ENCODE data around the gene ELANE.

The ELANE gene

DNA sequence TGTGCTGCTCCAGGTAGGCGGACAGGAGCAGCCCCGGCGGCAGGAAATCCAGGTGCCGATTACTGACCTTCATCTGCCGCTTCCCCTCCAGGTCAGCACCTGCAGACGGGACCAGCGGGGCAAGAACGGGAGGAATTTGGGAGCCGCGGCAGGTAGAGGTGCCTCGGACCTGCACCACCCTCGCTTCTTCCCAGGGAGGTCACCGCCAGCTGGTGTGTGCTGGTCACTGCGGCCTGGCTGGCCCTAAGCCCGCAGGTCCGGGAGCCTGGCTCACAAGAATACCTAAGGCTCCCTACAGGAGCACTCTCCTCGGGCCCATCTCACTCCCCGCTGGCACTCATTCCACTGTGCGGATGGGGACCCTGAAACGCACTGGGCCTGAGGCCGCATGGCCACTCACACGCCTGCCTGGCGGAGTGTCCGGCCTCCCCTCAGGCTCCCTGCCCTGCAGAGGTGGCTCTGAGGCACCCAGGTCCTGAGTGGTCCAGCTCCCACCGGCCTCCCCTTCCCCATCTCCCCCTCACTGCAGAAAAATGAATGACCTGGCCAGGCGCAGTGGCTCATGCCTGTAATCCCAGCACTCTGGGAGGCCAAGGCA is 45.4 kb downstream of the ELANE start:
- DNase-seq (no peak), ATAC-seq (no peak)
- Mint-ChIP-seq H3K27ac (no peak overlapping the region), H3K4me3 (no peak overlapping the region), H3K9me3 (no peaks in the 10 kb centered on the region), H3K36me3 (ENCODE audit: low read depth) (peaks cover 4% of the 10 kb centered on the region), H3K4me1 (peaks cover 8% of the 10 kb centered on the region), H3K27me3 (no peaks in the 10 kb centered on the region)

GRCh38 chr19:898663-899062 is 46.6 kb downstream of the ELANE start:
- no peak for DNase-seq
- no peak overlapping the region for H3K4me3 Mint-ChIP-seq
- peaks cover 7% of the 10 kb centered on the region for H3K4me1 Mint-ChIP-seq
- H3K27me3 Mint-ChIP-seq = no peaks in the 10 kb centered on the region
- H3K27ac Mint-ChIP-seq = no peak overlapping the region
- ATAC-seq = no peak
- H3K9me3 Mint-ChIP-seq = no peaks in the 10 kb centered on the region
- H3K36me3 Mint-ChIP-seq (ENCODE audit: low read depth) = no peaks in the 10 kb centered on the region

- H3K27me3 Mint-ChIP-seq = no peaks in the 10 kb centered on the region
- peaks cover 12% of the 10 kb centered on the region for H3K4me1 Mint-ChIP-seq
- H3K36me3 Mint-ChIP-seq (ENCODE audit: low read depth) = no peaks in the 10 kb centered on the region
- H3K4me3 Mint-ChIP-seq = no peak overlapping the region
- no peak for DNase-seq
- H3K9me3 Mint-ChIP-seq = no peaks in the 10 kb centered on the region
- no peak overlapping the region for H3K27ac Mint-ChIP-seq
- no peak for ATAC-seq
These were observed 47.4 kb downstream of the ELANE start for GRCh38 chr19:899336-900042.

- no peak for DNase-seq
- no peaks in the 10 kb centered on the region for H3K9me3 Mint-ChIP-seq
- H3K36me3 Mint-ChIP-seq (ENCODE audit: low read depth) = no peaks in the 10 kb centered on the region
- no peaks in the 10 kb centered on the region for H3K27me3 Mint-ChIP-seq
- no peak for ATAC-seq
- peaks cover 13% of the 10 kb centered on the region for H3K4me1 Mint-ChIP-seq
- H3K27ac Mint-ChIP-seq = no peak overlapping the region
- no peak overlapping the region for H3K4me3 Mint-ChIP-seq
These were observed 47.9 kb downstream of the ELANE start for GRCh38 chr19:900043-900301.

- no peak overlapping the region for H3K4me3 Mint-ChIP-seq
These were observed 48.4 kb downstream of the ELANE start for GRCh38 chr19:900302-901111.

DNA sequence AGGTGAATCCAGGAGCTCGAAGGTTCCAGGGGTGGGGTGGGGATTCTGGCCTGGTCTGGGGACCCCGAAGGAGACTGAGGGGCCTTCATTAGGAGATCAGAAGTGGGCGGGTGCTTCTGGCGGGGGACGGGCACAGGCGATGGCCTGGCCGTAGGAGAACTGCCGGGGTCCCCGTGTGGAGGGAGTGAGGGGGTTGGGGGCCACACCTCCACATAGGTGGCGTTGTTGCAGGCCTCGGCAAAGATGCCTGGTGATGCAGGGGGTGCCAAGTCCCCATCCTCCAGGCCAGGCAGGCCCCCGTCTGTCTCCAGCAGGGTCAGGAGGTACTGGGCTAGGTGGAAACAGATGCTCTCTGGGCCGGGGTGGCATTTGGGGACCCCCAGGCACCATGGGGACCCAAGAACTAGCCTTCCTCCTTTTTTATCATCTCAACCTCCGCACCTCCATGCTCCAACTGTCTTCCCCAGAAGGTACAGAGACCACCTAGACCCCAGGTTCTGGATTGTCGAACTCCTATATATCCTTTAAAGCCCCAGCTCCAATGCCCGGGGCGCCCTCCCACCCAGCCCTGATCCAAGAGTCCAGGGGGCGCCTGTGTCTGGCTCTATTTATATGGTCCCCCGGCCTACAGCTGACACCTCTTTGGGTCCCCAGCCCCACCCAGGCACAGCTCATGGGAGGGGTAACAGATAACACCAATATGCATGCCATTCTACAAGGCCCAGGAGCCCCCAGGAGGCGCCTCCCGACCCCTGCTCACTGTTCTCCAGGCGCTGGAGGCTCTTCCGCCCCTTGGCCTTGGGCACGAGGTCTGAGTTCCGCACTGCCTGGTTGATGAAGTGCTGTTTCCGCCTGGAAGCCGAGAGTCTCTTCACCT is 49.4 kb downstream of the ELANE start:
- ATAC-seq (no peak), DNase-seq (no peak)
- peaks cover 20% of the 10 kb centered on the region for H3K4me1 Mint-ChIP-seq
- no peaks in the 10 kb centered on the region for H3K27me3 Mint-ChIP-seq
- H3K4me3 Mint-ChIP-seq = no peak overlapping the region
- H3K27ac Mint-ChIP-seq = no peak overlapping the region
- H3K36me3 Mint-ChIP-seq (ENCODE audit: low read depth) = peaks cover under 1% of the 10 kb centered on the region
- H3K9me3 Mint-ChIP-seq = no peaks in the 10 kb centered on the region

More at GRCh38 chr19:900302-901111, 48.4 kb downstream of the ELANE start:
- Mint-ChIP-seq H3K4me1 (peaks cover 15% of the 10 kb centered on the region), H3K27me3 (no peaks in the 10 kb centered on the region), H3K36me3 (ENCODE audit: low read depth) (no peaks in the 10 kb centered on the region), H3K9me3 (no peaks in the 10 kb centered on the region), H3K27ac (no peak overlapping the region)
- ATAC-seq (peak; percentile 39), DNase-seq (no peak)

DNA sequence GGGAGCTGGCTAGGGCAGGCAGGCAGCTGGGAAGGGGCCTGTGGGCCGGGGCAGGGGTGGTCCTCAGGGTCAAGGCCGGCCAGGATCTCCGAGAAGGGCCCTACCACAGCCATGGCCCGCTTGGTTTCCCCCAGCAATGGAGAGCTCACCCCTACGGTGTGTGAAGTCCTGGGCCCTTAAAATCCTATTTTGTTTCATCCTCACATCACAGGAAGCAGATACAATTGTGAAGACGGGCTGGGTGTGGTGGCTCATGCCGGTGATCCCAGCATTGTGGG is 49.9 kb downstream of the ELANE start:
- H3K4me3 Mint-ChIP-seq = no peak overlapping the region
- no peak for DNase-seq
- peaks cover 26% of the 10 kb centered on the region for H3K4me1 Mint-ChIP-seq
- H3K27ac Mint-ChIP-seq = no peak overlapping the region
- peaks cover 1% of the 10 kb centered on the region for H3K36me3 Mint-ChIP-seq (ENCODE audit: low read depth)
- ATAC-seq = no peak
- H3K9me3 Mint-ChIP-seq = no peaks in the 10 kb centered on the region
- H3K27me3 Mint-ChIP-seq = no peaks in the 10 kb centered on the region

- H3K36me3 Mint-ChIP-seq (ENCODE audit: low read depth) = peaks cover 1% of the 10 kb centered on the region
- peak overlapping the region; percentile 70 for H3K27ac Mint-ChIP-seq
- H3K27me3 Mint-ChIP-seq = no peaks in the 10 kb centered on the region
- peaks cover 32% of the 10 kb centered on the region for H3K4me1 Mint-ChIP-seq
- H3K4me3 Mint-ChIP-seq = no peak overlapping the region
- no peak for DNase-seq
- ATAC-seq = no peak
- H3K9me3 Mint-ChIP-seq = no peaks in the 10 kb centered on the region
These were observed 50.5 kb downstream of the ELANE start for GRCh38 chr19:902446-903226.

DNA sequence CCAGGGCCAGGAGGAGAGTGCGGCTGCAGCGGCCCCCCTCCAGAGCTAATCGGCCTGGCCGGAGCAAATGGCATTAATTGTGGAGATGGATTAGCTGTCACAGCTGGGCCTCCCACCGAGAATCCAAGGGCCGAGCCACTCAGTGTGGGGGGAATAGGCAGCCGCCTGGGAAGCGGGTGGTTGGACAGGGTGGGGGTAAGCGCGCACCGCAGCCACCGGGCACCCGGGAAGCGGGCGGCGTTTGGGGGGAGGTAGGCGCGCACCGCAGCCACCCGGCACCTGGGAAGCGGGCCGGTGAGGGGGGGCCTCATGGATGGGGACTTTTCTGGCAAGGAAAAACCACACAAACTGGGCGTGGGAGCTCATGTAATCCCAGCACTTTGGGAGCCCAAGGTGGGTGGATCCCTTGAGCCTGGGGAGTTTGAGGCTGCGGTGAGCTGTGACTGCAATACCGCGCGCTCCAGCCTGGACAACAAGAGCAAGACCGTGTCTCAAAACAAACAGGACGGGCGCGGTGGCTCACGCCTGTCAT is 51.2 kb downstream of the ELANE start:
- H3K4me1 Mint-ChIP-seq = peaks cover 39% of the 10 kb centered on the region
- H3K36me3 Mint-ChIP-seq (ENCODE audit: low read depth) = peaks cover 1% of the 10 kb centered on the region
- H3K4me3 Mint-ChIP-seq = no peak overlapping the region
- DNase-seq (no peak), ATAC-seq (no peak)
- no peaks in the 10 kb centered on the region for H3K27me3 Mint-ChIP-seq
- no peaks in the 10 kb centered on the region for H3K9me3 Mint-ChIP-seq
- no peak overlapping the region for H3K27ac Mint-ChIP-seq

GRCh38 chr19:904545-904944 is 52.4 kb downstream of the ELANE start:
- H3K4me3 Mint-ChIP-seq = no peak overlapping the region
- no peak for ATAC-seq
- H3K27me3 Mint-ChIP-seq = no peaks in the 10 kb centered on the region
- no peaks in the 10 kb centered on the region for H3K9me3 Mint-ChIP-seq
- H3K4me1 Mint-ChIP-seq = peaks cover 51% of the 10 kb centered on the region
- peaks cover 1% of the 10 kb centered on the region for H3K36me3 Mint-ChIP-seq (ENCODE audit: low read depth)
- DNase-seq = no peak
- H3K27ac Mint-ChIP-seq = no peak overlapping the region

Data from activated naive CD8-positive, alpha-beta T cell treated with anti-CD3 and anti-CD28 coated beads, Interleukin-2, amount 50 U/mL, for 24 hours (primary cell).